GM13976 (cell line): Measurements from ENCODE around the gene NEK5.

ENCODE experiments used
- DNase-seq: peaks from one replicate; pipeline ENCODE4 v3.0.0; 2012; ENCODE audit warnings: low spot score
- in situ Hi-C: fragments of 300-500 bp; cut with MboI; formaldehyde crosslinking; loops from one replicate; pipeline ENCODE4 v1.12.0; 2022; ENCODE audit warnings: low sequenced_read_pairs, mixed read lengths, inconsistent platforms; ENCODE audit not compliant: unreplicated experiment
- TF ChIP-seq, protein P1 (sequence below): IDR thresholded peaks from 2 replicates; pipeline ENCODE4 v1.5.1; 2012; ENCODE audit warnings: borderline replicate concordance, mild to moderate bottlenecking; ENCODE audit not compliant: insufficient read depth; ENCODE audit errors: extremely low read depth, missing control alignments, control extremely low read depth

The NEK5 gene

DNA sequence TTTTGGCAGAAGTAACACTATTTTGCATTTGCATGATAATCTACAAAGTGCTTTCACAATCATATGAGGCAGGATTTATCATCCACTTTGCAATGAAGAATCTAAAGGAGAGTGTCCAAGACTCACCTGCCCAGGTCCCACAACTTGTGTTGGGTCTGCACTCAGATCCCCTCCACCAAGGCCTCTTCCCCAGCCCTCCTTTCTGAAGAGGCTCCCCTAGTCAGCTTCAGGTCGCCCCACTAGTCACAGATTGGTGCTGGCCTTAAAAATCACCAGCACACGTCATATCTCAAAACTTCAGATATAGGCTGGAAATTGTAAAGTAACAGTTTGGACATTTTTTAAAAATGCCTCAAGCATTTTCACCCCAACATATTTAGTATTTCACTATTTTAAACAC is 135.2 kb downstream of the NEK5 start:
- in situ Hi-C loops: no loop called here
- TF ChIP-seq, protein P1, sequence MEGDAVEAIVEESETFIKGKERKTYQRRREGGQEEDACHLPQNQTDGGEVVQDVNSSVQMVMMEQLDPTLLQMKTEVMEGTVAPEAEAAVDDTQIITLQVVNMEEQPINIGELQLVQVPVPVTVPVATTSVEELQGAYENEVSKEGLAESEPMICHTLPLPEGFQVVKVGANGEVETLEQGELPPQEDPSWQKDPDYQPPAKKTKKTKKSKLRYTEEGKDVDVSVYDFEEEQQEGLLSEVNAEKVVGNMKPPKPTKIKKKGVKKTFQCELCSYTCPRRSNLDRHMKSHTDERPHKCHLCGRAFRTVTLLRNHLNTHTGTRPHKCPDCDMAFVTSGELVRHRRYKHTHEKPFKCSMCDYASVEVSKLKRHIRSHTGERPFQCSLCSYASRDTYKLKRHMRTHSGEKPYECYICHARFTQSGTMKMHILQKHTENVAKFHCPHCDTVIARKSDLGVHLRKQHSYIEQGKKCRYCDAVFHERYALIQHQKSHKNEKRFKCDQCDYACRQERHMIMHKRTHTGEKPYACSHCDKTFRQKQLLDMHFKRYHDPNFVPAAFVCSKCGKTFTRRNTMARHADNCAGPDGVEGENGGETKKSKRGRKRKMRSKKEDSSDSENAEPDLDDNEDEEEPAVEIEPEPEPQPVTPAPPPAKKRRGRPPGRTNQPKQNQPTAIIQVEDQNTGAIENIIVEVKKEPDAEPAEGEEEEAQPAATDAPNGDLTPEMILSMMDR: no peak

DNA sequence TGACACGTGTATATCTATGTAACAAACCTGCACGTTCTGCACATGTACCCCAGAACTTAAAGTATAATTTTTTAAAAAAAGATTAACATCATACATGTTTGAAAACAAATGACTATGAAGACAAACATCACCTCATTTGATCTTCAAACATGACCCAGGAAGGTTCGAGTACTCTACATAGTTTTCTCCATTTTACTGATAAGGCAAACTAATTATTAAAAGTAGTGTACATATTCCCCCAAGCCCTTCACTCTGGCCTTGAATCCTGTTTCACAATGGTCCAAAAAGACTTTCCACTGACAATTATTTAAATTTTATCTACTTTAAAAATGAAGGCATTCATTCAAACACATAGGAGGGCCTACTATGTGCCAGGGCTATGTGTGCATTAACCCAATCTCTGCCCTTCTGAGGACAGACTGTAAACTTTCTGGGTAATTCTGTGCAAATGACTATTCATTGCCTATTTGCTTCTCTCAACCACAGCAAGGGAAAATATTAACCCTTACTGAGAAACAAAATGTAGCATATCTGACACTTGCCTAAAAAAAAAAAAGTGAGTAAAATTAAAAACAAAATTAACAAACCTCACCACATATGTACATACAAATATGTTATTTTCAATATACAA is 139.8 kb downstream of the NEK5 start:
- DNase-seq: no peak
- in situ Hi-C loops: no loop called here
- TF ChIP-seq, protein P1: no peak

More for the DNA sequence above, 135.2 kb downstream of the NEK5 start:
- DNase-seq: no peak
